Natural killer cell (primary cell): ENCODE results near the gene RAP1GAP. TPM values are rescaled to one million over a fixed set of nuclear protein-coding genes. Genes with fewer than 3 reads are reported as not detected.

Source experiments
- ATAC-seq, 3 donors: fragments of 150-1000 bp in 2 of 3; fragments of 200-7000 bp in 1 of 3; cut with Tn5 transposase; 1 replicate in 1 of 3; 2 replicates in 2 of 3; pipeline ENCODE4 v1.10.0; 2021; ENCODE audit warnings: mild to moderate bottlenecking in 2 of 3, moderate library complexity in 2 of 3
- DNase-seq, 2 donors: peaks; one replicate each; pipeline versions ENCODE4 v3.0.0 to v3.0.0-alpha.2; 2013 to 2021; ENCODE audit warnings: mixed read lengths in 1 of 2
- H3K27ac ChIP-seq: one replicate; pipeline ENCODE4 v1.5.1; 2013; ENCODE audit warnings: mild to moderate bottlenecking, low read length
- H3K27me3 ChIP-seq: one replicate; pipeline ENCODE4 v1.6.1; 2013; ENCODE audit warnings: low read length; ENCODE audit not compliant: control insufficient read depth, insufficient read depth
- H3K36me3 ChIP-seq: one replicate; pipeline ENCODE4 v1.6.1; 2013; ENCODE audit warnings: low read length; ENCODE audit not compliant: control insufficient read depth, insufficient read depth
- H3K4me1 ChIP-seq: one replicate; pipeline ENCODE4 v1.6.1; 2013; ENCODE audit warnings: low read length; ENCODE audit not compliant: control insufficient read depth, insufficient read depth
- H3K4me3 ChIP-seq: one replicate; pipeline ENCODE4 v1.5.1; 2013; ENCODE audit warnings: low read length
- H3K9me3 ChIP-seq: one replicate; pipeline ENCODE4 v1.6.1; 2013; ENCODE audit warnings: low read length; ENCODE audit not compliant: control insufficient read depth, insufficient read depth
- H3K27ac Mint-ChIP-seq, 2 donors: one replicate each; pipeline ENCODE4 v1.8.0; 2022; ENCODE audit warnings: mild to moderate bottlenecking in 2 of 2, mixed read lengths in 2 of 2, moderate library complexity in 1 of 2
- H3K27me3 Mint-ChIP-seq, 2 donors: one replicate each; pipeline ENCODE4 v1.8.0; 2022; ENCODE audit warnings: low read depth in 2 of 2, mixed read lengths in 2 of 2
- H3K36me3 Mint-ChIP-seq: one replicate; pipeline ENCODE4 v1.8.0; 2022; ENCODE audit warnings: mixed read lengths
- H3K4me1 Mint-ChIP-seq, 2 donors: one replicate each; pipeline ENCODE4 v1.8.0; 2022; ENCODE audit warnings: mixed read lengths in 2 of 2
- H3K4me3 Mint-ChIP-seq: one replicate; pipeline ENCODE4 v1.8.0; 2022; ENCODE audit warnings: mild to moderate bottlenecking, moderate library complexity, mixed read lengths
- H3K9me3 Mint-ChIP-seq, 2 donors: one replicate each; pipeline ENCODE4 v1.8.0; 2022; ENCODE audit warnings: mixed read lengths in 2 of 2
- WGBS: methylation state at CpG from one replicate; pipeline ENCODE4 v1.1.7; 2013; ENCODE audit warnings: missing lambda C conversion rate; ENCODE audit not compliant: insufficient coverage; 5-methylcytosine and 5-hydroxymethylcytosine counted together
- intact Hi-C: fragments of 100-400 bp; cut with micrococcal nuclease; formaldehyde crosslinking; loops from one replicate; pipeline ENCODE4 v1.14.2; 2022
- total RNA-seq, 4 donors: library from RNA; stranded (reverse); fragments of 120-200 nt in 1 of 4; gene quantifications; one replicate each; pipeline versions ENCODE4 v1.2.3 to v1.2.4, GENCODE V29; 2013 to 2022
- TF ChIP-seq, protein P1 (sequence below): fragments of 200-600 bp; IDR thresholded peaks from one replicate; pipeline ENCODE4 v1.8.0; 2022; ENCODE audit warnings: antibody characterized with exemption

The RAP1GAP gene
- total RNA-seq, 3 donors from 2014 or later (not counting 1 experiment from before 2014, with no cell fraction given), result 0.47 to 1.1 TPM; not detected in 1

DNA sequence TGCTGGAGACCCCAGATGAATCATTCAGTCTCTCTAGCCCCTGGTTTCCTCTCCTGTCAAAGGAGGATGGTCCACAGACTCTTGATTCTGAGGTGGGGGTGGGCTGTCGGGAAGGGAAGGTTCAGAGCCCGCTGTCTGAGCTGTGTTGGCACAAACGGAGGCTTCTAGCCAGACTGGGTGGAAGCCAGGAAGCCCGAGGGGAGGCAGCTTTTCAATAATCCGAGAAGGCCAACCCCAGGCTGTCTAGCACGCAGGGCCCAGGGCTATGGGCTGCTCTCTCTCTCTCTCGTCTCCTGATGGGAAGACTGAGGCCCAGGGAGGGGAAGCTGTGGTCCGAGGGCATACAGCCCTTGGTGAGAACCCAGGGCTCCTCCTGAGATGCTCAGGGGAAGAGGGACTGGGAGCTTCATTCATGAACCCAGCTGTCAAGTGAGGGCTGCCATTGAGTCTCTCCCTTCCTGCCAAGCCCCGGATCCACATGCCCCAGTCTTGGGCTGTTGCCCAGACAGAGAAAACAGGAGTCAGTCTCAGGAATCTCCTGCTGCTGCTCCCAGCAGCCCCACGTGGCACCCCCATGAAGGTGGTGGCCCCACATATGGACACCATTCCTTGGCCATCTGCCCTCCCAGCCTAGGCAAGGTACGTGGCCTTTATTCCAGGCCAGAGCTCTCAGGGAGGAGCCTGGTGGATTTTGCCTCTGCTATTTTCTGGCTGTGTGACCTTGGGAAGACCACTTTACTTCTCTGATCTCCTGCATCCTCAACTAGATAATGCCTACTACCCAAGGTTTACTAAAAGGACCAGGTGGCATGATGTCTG lies 44.4 kb downstream of the RAP1GAP start:
- TF ChIP-seq, protein P1, sequence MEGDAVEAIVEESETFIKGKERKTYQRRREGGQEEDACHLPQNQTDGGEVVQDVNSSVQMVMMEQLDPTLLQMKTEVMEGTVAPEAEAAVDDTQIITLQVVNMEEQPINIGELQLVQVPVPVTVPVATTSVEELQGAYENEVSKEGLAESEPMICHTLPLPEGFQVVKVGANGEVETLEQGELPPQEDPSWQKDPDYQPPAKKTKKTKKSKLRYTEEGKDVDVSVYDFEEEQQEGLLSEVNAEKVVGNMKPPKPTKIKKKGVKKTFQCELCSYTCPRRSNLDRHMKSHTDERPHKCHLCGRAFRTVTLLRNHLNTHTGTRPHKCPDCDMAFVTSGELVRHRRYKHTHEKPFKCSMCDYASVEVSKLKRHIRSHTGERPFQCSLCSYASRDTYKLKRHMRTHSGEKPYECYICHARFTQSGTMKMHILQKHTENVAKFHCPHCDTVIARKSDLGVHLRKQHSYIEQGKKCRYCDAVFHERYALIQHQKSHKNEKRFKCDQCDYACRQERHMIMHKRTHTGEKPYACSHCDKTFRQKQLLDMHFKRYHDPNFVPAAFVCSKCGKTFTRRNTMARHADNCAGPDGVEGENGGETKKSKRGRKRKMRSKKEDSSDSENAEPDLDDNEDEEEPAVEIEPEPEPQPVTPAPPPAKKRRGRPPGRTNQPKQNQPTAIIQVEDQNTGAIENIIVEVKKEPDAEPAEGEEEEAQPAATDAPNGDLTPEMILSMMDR, result no peak
- no peak overlapping the region for H3K4me3 Mint-ChIP-seq
- ATAC-seq (no peak), DNase-seq (no peak)
- H3K27me3 Mint-ChIP-seq, result peaks cover 13 to 24% of the 10 kb centered on the region in 2 donors
- intact Hi-C loops, result no loop called here
- Histone ChIP-seq H3K27ac (no peak overlapping the region), H3K4me1 (peaks cover 4% of the 10 kb centered on the region), H3K36me3 (no peaks in the 10 kb centered on the region), H3K27me3 (peaks cover 7% of the 10 kb centered on the region), H3K4me3 (no peak overlapping the region), H3K9me3 (no peaks in the 10 kb centered on the region)
- no peaks in the 10 kb centered on the region for H3K36me3 Mint-ChIP-seq
- 82% methylated on average over 11 of the region's 11 CpGs for WGBS
- H3K9me3 Mint-ChIP-seq, result no peaks in the 10 kb centered on the region
- no peaks in the 10 kb centered on the region for H3K4me1 Mint-ChIP-seq
- no peak overlapping the region for H3K27ac Mint-ChIP-seq

DNA sequence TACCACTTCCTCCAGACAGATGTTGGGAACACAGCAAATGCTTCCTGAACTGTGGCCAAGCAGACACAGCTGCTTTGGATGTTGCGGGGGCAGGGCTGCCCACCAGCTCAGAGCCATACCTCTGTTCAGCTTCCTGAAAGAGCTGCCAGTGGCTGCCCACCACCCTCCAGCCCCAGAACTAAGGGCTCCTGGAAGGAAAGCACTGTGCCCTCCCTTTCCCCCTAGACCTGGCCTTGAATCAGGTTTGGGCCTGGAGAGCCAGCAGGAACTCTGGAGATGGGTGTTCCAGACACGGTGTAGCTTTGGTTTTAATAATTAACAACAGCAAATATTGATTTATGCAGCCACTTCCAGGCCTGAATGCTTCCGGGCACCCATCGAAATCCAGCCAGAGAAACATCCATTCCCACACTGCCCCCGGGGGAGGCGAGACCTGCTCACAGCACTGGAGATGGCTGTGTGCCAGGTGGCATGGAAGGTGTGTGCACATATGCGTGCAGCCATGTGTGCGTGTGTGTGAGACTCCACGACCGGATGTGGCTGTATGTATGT lies 45.7 kb downstream of the RAP1GAP start:
- 64% methylated on average over 8 of the region's 10 CpGs for WGBS
- Histone ChIP-seq H3K9me3 (no peaks in the 10 kb centered on the region), H3K27me3 (peaks cover 7% of the 10 kb centered on the region), H3K27ac (no peak overlapping the region), H3K4me1 (peaks cover 4% of the 10 kb centered on the region), H3K36me3 (no peaks in the 10 kb centered on the region), H3K4me3 (no peak overlapping the region)
- Mint-ChIP-seq H3K27me3 (peaks cover 13 to 28% of the 10 kb centered on the region in 2 donors), H3K4me1 (no peaks in the 10 kb centered on the region), H3K4me3 (no peak overlapping the region), H3K9me3 (no peaks in the 10 kb centered on the region), H3K27ac (no peak overlapping the region), H3K36me3 (no peaks in the 10 kb centered on the region)
- TF ChIP-seq, protein P1, result no peak
- ATAC-seq (no peak), DNase-seq (no peak)
- intact Hi-C loops, result no loop called here

DNA sequence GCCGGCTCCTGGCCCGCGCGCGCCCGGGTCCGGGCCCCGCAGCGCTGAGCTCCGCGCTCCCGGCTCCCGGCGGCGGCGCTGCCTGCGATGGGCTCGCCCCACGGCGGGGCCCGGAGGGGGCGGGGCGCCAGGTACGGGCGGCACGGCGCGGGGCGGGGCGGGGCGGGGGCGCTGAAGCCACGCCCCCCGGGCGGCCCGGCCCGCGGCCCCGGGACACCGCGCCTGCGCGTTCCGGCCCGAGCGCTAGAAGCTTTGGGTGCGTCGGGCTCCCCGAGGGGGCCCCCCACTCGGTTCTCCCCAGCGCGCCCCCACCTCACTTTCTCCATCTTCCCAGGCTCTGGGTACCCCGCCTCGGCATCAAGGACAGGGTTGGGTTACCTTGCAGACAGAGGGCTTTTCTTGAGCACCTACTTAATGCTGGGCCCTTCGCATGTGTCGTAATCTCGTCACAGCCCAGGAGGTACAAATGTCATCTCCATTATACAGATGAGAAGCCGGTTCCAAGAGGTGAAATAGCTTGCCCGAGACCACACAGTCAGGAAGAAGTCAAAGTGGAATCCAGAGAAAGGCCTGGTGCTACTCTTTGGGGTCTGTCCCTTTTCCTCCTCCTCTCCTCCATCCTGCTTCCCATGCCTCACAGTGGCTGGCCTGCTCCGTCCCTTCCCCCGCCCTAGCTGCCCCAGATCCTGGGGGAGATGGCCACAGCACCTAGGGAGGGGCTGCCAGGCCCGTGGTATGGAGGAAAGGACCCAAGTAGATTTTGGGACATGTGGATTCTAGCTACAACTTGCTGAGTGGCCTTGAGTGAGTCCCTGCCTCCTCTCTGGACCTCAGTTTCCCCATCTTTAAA lies 46.5 kb downstream of the RAP1GAP start:
- peaks cover 4% of the 10 kb centered on the region for H3K4me1 ChIP-seq
- no peak overlapping the region for H3K4me3 ChIP-seq
- intact Hi-C loops, result no loop called here
- Mint-ChIP-seq H3K36me3 (no peaks in the 10 kb centered on the region), H3K27ac (no peak overlapping the region), H3K27me3 (peaks cover 13 to 28% of the 10 kb centered on the region in 2 donors), H3K9me3 (no peaks in the 10 kb centered on the region), H3K4me1 (no peaks in the 10 kb centered on the region), H3K4me3 (peak overlapping the region; percentile 58)
- WGBS, result 10% methylated on average over 62 of the region's 62 CpGs
- TF ChIP-seq, protein P1, result no peak
- ATAC-seq (peak in 1 of 3 donors; percentile 72), DNase-seq (peak in 1 of 2 donors; percentile 68)
- no peaks in the 10 kb centered on the region for H3K9me3 ChIP-seq
- H3K27ac ChIP-seq, result no peak overlapping the region
- H3K27me3 ChIP-seq, result peaks cover 7% of the 10 kb centered on the region
- no peaks in the 10 kb centered on the region for H3K36me3 ChIP-seq
